Measurements from ENCODE around the gene AXDND1. TPM values are rescaled to one million over a fixed set of nuclear protein-coding genes. Genes with fewer than 3 reads are reported as not detected.
"Not testable (repeated sequence)": the region's sequence is repeated elsewhere in the genome, so short reads cannot be mapped to it uniquely, and the experiment has no call there.

Gene AXDND1
- total RNA-seq, 8 experiments from 2014 or later = 0.27 to 2.6 (median 1.5) TPM

DNA sequence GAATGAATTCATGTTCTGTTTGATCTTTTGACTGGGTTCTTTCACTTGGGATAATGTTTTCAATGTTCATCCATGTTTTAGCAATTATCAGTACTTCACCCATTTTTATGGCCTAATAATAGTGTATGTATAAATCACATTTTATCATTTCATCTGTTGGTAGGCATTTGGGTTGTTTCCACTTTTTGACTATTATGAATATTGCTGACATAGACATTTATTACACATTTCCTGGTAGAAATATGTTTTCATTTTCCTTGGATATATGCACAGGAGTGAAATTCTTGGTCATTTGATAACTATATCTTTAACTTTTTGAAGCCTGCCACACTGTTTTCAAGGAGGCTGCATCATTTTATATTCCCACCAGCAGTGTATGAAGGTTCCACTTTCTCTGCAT, 79.8 kb downstream of the AXDND1 start:
- H3K27ac ChIP-seq = no peak overlapping the region
- no peak for ATAC-seq (replicated peaks in 6 of 8)
- H3K4me3 ChIP-seq = no peak overlapping the region
- H3K4me1 ChIP-seq (replicated peaks in 1 of 2) = no peaks in the 10 kb centered on the region
- in situ Hi-C loops (cut with MboI; ENCODE audit: low pct_unique_long_range_greater_than_20kb in 2 of 9, low sequenced_read_pairs in 9 of 9, unreplicated experiment in 9 of 9) = no loop called here

DNA sequence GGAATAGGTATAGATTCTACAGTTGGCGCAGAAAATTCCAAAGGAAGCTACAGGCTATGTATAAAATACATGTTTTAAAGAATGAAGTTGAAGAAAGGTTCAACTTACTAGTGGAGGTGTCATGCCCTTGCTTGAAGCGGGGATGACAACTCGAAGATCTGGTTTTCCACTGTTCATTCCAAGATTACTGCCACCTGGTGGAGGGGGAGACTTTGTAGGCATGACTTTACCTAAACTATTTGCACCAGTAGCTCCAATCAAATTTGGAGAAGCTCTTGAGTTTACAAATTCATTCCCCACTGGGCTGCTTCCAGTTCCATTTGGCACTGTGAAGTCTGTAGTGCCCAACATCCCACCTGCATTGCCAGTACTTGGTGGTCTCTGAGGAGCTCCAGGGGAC, 81.7 kb downstream of the AXDND1 start:
- 14 to 100% (median 86%) methylated on average over 1 to 3 of the region's 3 CpGs for WGBS, 10 experiments
- no peak for ATAC-seq (replicated peaks in 6 of 8)
- Histone ChIP-seq H3K27ac (no peak overlapping the region), H3K4me1 (replicated peaks in 1 of 2) (no peaks in the 10 kb centered on the region), H3K4me3 (no peak overlapping the region)
- in situ Hi-C loops (cut with MboI; ENCODE audit: low pct_unique_long_range_greater_than_20kb in 2 of 9, low sequenced_read_pairs in 9 of 9, unreplicated experiment in 9 of 9) = no loop called here

DNA sequence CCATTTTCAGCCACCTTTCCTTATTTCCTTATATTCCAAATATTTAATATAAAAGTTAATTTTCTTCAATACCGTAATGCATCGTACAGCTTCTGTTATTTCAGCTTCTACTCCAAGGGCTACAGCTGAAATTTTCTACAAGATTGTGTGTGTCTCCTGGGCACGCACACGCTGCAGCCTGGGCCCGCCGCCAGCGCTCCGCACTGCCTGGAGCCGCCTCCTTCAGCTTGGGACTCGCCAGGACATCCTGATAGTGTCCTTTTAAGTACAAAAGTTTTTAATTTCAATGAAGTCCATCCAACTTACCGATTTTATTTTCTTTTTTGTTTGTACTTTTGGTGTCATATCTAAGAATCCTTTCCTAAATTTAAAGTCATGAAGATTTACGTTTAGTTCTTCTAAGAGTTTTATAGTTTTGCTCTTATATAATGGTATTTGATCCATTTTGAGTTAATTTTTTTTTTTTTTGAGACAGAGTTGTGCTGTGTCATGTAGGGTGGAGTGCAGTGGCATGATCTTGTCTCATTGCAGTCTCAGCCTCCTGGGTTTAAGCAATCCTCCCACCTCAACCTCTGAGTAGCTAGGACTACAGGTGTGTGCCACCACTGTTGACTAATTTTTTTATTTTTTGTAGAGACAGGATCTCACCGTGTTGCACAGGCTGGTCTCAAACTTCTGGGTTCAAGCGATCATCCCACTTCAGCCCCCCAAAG, 82.8 kb downstream of the AXDND1 start:
- in situ Hi-C loops (cut with MboI; ENCODE audit: low pct_unique_long_range_greater_than_20kb in 2 of 9, low sequenced_read_pairs in 9 of 9, unreplicated experiment in 9 of 9) = no loop called here
- ATAC-seq (replicated peaks in 6 of 8) = peak in 1 of 8 experiments; percentile 54
- Histone ChIP-seq H3K4me1 (replicated peaks in 1 of 2) (no peaks in the 10 kb centered on the region), H3K27ac (no peak overlapping the region), H3K4me3 (no peak overlapping the region)
- WGBS, 10 experiments = 8 to 94% (median 87%) methylated on average over 4 to 14 of the region's 14 CpGs

DNA sequence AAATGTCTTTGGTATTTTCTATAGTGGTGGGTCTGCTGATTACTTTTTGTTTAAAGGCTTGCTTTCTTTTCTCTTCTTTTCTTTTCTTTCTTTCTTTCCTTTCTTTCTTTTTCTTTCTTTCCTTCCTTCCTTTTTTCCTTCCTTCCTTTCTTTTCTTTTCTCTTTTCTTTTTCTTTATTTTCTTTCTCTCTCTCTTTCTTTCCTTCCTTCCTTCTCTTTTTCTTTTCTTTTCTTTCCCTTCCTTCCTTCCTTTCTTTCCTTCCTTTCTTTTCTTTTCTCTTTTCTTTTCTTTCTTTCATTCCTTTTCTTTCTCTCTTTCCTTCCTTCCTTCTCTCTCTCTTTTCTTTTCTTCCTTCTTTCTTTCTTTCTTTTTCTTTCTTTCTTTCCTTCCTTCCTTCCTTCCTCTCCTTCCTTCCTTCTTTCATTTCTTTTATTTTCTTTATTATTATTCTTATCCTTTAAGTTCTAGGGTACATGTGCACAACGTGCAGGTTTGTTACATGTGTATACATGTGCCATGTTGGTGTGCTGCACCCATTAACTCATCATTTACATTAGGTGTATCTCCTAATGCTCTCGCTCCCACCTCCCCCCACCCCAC, 93.9 kb downstream of the AXDND1 start:
- H3K4me3 ChIP-seq; H3K4me1 ChIP-seq (replicated peaks in 1 of 2); H3K27ac ChIP-seq; ATAC-seq (replicated peaks in 6 of 8); in situ Hi-C loops (cut with MboI; ENCODE audit: low pct_unique_long_range_greater_than_20kb in 2 of 9, low sequenced_read_pairs in 9 of 9, unreplicated experiment in 9 of 9): not testable (repeated sequence)
- 0 to 89% (median 78%) methylated on average over 1 to 2 of the region's 2 CpGs; no CpG with 5 or more reads in 2 of the 10 experiments for WGBS, 10 experiments

DNA sequence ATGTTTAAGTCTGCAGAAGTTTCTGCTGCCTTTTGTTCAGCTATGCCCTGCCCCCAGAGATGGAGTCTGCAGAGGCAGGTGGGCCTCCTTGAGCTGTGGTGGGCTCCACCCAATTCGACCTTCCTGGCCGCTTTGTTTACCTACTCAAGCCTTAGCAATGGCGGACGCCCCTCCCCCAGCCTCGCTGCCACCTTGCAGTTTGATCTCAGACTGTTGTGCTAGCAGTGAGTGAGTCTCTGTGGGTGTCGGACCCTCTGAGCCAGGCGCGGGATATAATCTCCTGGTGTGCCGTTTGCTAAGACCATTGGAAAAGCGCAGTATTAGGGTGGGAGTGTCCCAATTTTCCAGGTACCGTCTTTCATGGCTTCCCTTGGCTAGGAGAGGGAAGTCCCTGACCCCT, 99.9 kb downstream of the AXDND1 start:
- H3K27ac ChIP-seq; H3K4me3 ChIP-seq; ATAC-seq (replicated peaks in 6 of 8); H3K4me1 ChIP-seq (replicated peaks in 1 of 2); in situ Hi-C loops (cut with MboI; ENCODE audit: low pct_unique_long_range_greater_than_20kb in 2 of 9, low sequenced_read_pairs in 9 of 9, unreplicated experiment in 9 of 9): not testable (repeated sequence)
- WGBS, 10 experiments = 89 to 93% (median 90%) methylated on average over 4 to 9 of the region's 11 CpGs; no CpG with 5 or more reads in 7 of the 10 experiments

DNA sequence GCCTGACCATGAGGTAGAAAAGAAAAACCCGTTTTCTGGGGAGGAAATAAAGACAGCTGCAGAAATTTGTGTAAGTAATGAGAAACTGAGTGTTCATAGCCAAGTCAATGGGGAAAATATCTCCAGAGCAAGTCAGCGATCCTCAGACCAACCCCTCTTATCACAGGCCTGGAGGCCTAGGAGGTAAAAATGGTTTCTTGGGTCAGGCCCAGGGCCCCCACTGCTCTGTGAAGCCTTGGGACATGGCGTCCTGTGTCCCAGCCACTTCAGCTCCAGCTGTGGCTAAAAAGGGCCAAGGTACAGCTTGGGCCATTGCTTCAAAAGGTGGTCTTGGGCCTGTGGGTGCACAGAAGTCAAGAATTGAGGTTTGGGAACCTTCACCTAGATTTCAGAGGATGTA, 108.9 kb downstream of the AXDND1 start:
- 0 to 92% (median 44%) methylated on average over 1 to 3 of the region's 3 CpGs; no CpG with 5 or more reads in 2 of the 10 experiments for WGBS, 10 experiments
- Histone ChIP-seq H3K27ac (no peak overlapping the region), H3K4me1 (replicated peaks in 1 of 2) (no peaks in the 10 kb centered on the region), H3K4me3 (no peak overlapping the region)
- ATAC-seq (replicated peaks in 6 of 8) = no peak
- in situ Hi-C loops (cut with MboI; ENCODE audit: low pct_unique_long_range_greater_than_20kb in 2 of 9, low sequenced_read_pairs in 9 of 9, unreplicated experiment in 9 of 9) = no loop called here

DNA sequence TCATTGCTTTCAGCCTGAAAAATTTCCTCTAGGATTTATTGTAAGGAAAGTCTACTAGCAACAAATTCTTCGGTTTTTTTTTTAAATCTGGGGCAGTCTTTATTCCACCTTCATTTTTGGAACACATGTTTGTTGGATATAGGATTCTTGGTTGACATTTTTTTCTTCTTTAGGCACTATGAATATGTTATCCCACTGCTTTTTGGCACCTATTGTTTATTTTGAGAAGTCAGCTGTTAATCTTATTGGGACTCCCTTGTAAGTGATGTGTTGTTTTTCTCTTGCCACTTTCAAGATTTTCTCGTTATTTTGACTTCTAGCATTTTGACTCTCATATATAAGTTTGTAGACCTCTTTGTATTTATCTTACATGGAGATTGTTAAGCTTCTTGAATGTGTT, 110.7 kb downstream of the AXDND1 start:
- in situ Hi-C loops (cut with MboI; ENCODE audit: low pct_unique_long_range_greater_than_20kb in 2 of 9, low sequenced_read_pairs in 9 of 9, unreplicated experiment in 9 of 9) = no loop called here
- no peak overlapping the region for H3K27ac ChIP-seq
- no peak for ATAC-seq (replicated peaks in 6 of 8)
- WGBS, 10 experiments = 0 to 50% (median 28%) methylated on average over 1 to 2 of the region's 2 CpGs
- H3K4me1 ChIP-seq (replicated peaks in 1 of 2) = no peaks in the 10 kb centered on the region
- no peak overlapping the region for H3K4me3 ChIP-seq

DNA sequence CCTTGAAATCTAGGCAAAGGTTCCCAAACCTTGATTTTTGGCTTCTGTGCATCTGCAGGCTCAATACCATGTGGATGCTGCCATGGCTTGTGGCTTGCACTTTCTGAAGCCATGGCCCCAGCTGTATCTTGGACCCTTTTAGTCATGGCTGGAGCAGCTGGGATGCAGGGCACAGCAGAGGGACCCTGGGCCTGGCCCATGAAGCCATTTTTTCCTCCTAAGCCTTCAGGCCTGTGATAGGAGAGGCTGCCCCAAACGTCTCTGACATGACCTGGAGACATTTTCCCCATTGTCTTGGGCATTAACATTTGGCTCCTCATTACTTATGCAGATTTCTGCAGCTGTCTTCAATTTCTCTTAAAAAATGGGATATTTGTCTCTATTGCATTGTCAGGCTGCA, 112.6 kb downstream of the AXDND1 start:
- in situ Hi-C loops (cut with MboI; ENCODE audit: low pct_unique_long_range_greater_than_20kb in 2 of 9, low sequenced_read_pairs in 9 of 9, unreplicated experiment in 9 of 9) = no loop called here
- no peak overlapping the region for H3K4me3 ChIP-seq
- 0 to 40% (median 17%) methylated on average over 1 of the region's 1 CpG; no CpG with 5 or more reads in 6 of the 10 experiments for WGBS, 10 experiments
- H3K4me1 ChIP-seq (replicated peaks in 1 of 2) = no peaks in the 10 kb centered on the region
- ATAC-seq (replicated peaks in 6 of 8) = no peak
- no peak overlapping the region for H3K27ac ChIP-seq

DNA sequence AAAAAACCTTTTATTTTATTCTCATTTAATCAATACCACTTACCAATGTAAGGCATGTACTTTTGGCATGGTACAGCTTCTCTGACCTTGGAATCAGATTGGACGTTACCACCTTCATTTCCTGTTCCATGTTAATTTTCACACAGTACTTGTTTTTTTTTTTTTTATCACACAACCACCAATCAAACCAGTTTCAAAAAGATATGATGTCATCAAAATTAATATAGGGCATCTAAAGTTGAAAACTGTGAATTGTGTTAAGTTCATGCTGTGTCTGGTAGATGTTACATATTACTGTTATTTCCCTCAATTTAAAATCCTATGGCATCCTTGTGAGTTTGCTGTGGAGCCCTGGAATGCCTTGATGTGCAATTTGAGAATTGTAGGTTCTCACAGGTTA, 124.8 kb downstream of the AXDND1 start:
- 20 to 100% (median 84%) methylated on average over 1 of the region's 1 CpG for WGBS, 10 experiments

DNA sequence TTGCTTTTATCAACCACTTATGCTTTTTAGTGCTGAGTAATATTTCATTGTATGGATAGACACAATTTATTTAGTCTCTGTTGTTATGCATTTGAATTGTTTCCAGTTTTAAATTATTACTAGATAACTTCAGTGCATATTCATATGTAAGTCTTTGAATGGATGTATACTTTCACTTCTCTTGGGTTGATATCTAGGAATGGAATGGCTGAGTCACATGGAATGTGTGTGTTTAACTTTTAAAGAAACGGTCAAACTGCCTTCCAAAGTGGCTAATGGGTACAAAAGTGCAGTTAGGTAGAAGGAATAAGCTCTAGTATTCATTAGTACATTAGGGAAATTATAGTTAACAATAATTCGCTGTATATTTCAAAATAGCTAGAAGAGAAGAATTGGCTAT, 127.6 kb downstream of the AXDND1 start:
- WGBS, 10 experiments = 0 to 97% (median 63%) methylated on average over 1 to 2 of the region's 2 CpGs
- no peak for ATAC-seq (replicated peaks in 6 of 8)
- no peak overlapping the region for H3K27ac ChIP-seq

More for the DNA sequence above, 124.8 kb downstream of the AXDND1 start:
- Histone ChIP-seq H3K4me1 (replicated peaks in 1 of 2) (no peaks in the 10 kb centered on the region), H3K4me3 (no peak overlapping the region), H3K27ac (no peak overlapping the region)
- in situ Hi-C loops (cut with MboI; ENCODE audit: low pct_unique_long_range_greater_than_20kb in 2 of 9, low sequenced_read_pairs in 9 of 9, unreplicated experiment in 9 of 9) = no loop called here
- no peak for ATAC-seq (replicated peaks in 6 of 8)

DNA sequence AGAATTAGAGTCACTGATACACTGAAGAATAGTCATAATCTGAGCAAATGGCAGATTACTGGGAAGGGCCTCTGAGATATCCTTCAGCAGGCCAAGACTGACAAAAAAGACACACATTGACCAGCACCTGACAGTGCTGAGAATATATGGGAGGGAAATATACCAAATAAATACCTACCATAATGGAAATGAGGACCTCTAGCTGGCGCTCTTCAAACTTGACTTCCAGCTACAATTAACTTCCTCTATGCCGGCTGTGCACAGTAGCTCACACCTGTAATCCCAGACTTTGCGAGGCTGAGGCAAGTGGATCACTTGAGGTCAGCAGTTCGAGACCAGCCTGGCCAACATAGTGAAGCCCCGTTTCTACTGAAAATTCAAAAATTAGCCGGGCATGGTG, 140.4 kb downstream of the AXDND1 start:
- Histone ChIP-seq H3K4me3 (no peak overlapping the region), H3K4me1 (replicated peaks in 1 of 2) (no peaks in the 10 kb centered on the region), H3K27ac (no peak overlapping the region)
- 40 to 100% (median 87%) methylated on average over 4 to 6 of the region's 6 CpGs; no CpG with 5 or more reads in 5 of the 10 experiments for WGBS, 10 experiments
- in situ Hi-C loops (cut with MboI; ENCODE audit: low pct_unique_long_range_greater_than_20kb in 2 of 9, low sequenced_read_pairs in 9 of 9, unreplicated experiment in 9 of 9) = no loop called here
- ATAC-seq (replicated peaks in 6 of 8) = no peak

More for the DNA sequence above, 127.6 kb downstream of the AXDND1 start:
- H3K4me1 ChIP-seq (replicated peaks in 1 of 2) = no peaks in the 10 kb centered on the region
- in situ Hi-C loops (cut with MboI; ENCODE audit: low pct_unique_long_range_greater_than_20kb in 2 of 9, low sequenced_read_pairs in 9 of 9, unreplicated experiment in 9 of 9) = no loop called here
- H3K4me3 ChIP-seq = no peak overlapping the region

DNA sequence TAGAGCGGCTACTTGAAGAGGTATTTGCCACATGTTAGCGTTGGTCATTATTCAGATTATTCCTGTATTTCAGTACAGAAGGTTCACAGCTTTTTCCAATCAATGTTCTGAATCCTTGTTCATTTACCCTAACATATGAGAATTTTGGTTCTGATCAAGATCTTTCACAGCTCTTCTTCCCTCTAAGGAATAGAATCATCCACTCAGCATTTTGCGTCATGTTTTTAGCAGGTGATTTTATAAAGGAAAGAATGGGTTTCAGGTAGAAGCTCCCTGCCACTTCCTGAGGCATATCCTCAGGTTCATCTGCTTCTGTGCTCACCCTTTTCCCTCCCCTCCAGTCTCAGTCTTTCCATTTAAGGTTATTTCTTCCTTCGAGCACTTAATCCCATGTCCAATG, 143.6 kb downstream of the AXDND1 start:
- WGBS, 10 experiments = 11 to 100% (median 64%) methylated on average over 1 to 4 of the region's 4 CpGs
- in situ Hi-C loops (cut with MboI; ENCODE audit: low pct_unique_long_range_greater_than_20kb in 2 of 9, low sequenced_read_pairs in 9 of 9, unreplicated experiment in 9 of 9) = no loop called here
- ATAC-seq (replicated peaks in 6 of 8) = no peak
- Histone ChIP-seq H3K4me1 (replicated peaks in 1 of 2) (no peaks in the 10 kb centered on the region), H3K27ac (no peak overlapping the region), H3K4me3 (no peak overlapping the region)

DNA sequence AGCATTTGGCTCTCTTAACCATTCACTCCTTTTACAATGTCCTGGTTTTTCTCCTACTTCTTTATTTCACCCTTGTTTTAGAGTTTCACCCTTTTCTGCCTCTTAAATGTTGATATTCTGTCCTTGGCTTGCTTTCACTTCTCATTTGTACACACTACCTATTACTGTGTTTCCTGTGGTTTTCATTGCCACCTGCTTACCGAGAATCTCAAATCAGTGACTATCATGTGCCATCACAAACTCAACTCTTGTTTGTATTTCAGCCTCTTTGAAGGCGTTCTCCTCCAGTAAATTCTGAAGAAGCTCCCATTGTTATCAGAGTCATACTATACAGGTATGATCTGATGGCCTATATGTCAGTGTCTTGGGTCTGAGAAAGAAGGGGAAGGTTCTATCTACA, 144.3 kb downstream of the AXDND1 start:
- WGBS, 10 experiments = 0 to 100% (median 44%) methylated on average over 1 to 2 of the region's 2 CpGs
- Histone ChIP-seq H3K4me3 (no peak overlapping the region), H3K27ac (no peak overlapping the region), H3K4me1 (replicated peaks in 1 of 2) (no peaks in the 10 kb centered on the region)
- in situ Hi-C loops (cut with MboI; ENCODE audit: low pct_unique_long_range_greater_than_20kb in 2 of 9, low sequenced_read_pairs in 9 of 9, unreplicated experiment in 9 of 9) = no loop called here
- no peak for ATAC-seq (replicated peaks in 6 of 8)
